ENCODE results near the gene TAMM41.
A peak's percentile ranks its signal among the peaks of the same experiment; 100 is the strongest.
"Not testable (repeated sequence)": the region's sequence is repeated elsewhere in the genome, so short reads cannot be mapped to it uniquely, and the experiment has no call there.

The TAMM41 gene

DNA sequence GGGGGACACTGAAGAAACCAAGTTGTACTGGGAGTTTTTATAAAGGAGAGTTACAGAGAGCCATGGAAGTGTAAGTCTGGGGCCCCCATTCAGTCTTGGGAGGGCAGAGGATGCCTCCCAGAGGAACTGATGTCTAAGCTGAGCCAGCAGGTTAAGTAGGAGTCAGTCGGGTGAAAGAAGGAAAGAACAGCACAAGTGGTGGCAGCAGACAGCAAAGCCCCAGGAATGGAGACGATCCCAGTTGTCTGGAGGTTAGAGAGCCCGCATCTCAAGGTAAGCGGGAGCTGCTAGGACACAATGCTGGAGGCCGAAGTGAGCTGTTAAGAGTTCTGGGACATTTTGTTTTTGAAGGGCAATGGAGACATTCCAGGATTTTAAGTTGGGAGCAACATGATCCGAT is 88.8 kb downstream of the TAMM41 start:
- DNase-seq, result peak; percentile 59

DNA sequence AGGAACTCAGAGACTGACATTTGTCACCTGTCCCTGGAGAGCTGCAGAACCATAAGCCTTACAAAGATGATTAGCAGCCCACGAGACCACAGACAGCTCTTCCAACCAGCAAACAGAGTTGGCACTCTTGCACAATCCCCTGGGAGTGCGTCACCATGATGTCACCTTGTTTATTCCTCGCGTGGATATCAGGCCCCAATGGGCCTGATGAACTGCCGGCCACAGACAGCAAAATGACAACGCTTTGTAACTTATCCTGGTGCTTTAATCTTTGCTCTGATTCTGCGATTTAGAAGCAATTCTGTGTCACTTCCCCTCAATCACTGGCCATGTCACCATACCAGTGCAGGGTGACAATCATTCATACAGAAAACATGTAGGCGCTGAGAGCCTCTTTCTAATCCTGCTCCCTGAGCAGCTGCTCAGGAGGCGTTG is 89.2 kb downstream of the TAMM41 start:
- peak; percentile 88 for DNase-seq

DNA sequence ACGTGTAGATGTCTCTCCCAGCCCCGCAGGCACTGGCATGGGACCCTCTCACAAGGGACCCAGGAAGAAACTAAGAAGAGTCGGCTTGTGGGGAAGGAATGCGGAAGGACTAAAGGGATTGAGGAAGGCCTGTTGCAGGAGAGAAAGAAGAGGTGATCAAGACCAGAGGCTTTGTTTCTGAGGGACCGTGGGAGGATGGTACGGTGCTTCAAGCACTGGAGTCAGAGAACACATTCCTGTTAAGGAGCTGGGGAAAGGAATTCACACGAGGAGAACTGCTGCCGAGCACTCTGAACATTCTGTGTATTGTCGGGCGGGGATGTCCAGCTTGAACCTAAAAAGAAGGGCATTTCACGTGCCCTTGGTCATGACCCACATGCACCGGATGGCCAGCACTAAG is 91.4 kb downstream of the TAMM41 start:
- no peak for DNase-seq

DNA sequence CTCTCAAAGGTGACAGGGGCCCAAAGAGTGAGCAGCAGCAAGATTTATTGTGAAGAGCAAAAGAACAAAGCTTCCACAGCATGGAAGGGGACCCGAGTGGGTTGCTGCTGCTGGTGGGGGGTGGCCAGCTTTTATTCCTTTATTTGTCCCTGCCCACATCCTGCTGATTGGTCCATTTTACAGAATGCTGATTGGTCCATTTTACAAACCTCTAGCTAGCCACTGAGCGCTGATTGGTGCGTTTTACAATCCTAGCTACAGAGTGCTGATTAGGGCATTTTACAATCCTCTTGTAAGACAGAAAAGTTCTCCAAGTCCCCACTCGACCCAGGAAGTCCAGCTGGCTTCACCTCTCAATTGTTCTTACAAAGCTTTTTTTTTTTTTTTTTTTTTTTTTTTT is 94.4 kb downstream of the TAMM41 start:
- DNase-seq, result not testable (repeated sequence)

- DNase-seq, result not testable (repeated sequence)
Measured at GRCh38 chr3:11748306-11748705, 98.4 kb downstream of the TAMM41 start.

All from NCI-H82 (cell line).